Measurements from ENCODE around the gene CASR. TPM values are rescaled to one million over a fixed set of nuclear protein-coding genes. Genes with fewer than 3 reads are reported as not detected.

Gene CASR
- polyA plus RNA-seq, 1 of the 3 experiments (the other 2 are of a cell fraction): not detected

DNA sequence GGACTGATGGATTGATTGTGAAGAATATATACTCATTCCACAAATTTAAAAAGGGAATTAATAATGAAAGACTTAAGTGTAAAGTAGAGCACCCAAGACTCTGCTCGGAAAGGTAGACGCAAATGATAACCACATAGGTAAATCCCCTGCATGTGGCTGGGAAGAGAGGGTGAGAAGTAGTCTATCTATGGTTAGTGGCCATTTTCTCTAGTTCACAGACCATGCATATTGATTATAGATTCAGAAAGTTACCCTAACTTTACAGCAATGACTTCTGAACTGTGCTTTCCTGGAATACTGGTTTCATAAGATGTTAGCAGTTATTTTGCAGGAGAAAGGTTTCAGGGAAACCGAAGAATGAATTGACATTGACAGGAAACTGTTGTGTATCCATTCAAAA lies 51.7 kb downstream of the CASR start (continued):
- TF ChIP-seq, protein P1, sequence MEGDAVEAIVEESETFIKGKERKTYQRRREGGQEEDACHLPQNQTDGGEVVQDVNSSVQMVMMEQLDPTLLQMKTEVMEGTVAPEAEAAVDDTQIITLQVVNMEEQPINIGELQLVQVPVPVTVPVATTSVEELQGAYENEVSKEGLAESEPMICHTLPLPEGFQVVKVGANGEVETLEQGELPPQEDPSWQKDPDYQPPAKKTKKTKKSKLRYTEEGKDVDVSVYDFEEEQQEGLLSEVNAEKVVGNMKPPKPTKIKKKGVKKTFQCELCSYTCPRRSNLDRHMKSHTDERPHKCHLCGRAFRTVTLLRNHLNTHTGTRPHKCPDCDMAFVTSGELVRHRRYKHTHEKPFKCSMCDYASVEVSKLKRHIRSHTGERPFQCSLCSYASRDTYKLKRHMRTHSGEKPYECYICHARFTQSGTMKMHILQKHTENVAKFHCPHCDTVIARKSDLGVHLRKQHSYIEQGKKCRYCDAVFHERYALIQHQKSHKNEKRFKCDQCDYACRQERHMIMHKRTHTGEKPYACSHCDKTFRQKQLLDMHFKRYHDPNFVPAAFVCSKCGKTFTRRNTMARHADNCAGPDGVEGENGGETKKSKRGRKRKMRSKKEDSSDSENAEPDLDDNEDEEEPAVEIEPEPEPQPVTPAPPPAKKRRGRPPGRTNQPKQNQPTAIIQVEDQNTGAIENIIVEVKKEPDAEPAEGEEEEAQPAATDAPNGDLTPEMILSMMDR (IDR thresholded peaks at IDR 0.05): no peak

DNA sequence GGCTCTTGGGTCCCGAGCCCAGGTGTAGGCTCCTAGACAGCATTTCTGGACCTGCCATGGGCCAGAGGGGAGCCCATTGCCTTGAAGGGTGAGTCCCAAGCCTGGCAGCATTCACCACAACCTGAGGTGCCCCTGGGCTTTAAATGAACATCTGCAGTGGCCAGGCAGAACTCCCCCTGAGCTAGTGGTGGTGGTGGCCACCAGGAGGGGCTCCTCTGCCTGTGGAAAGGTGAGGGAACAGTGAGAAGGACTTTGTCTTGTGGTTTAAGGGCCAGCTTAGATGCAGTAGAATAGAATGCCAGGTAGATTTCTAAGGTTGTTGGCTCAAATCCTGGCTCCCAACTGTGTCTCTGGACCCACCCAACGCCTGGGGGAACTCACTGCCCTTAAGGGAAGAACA lies 55.6 kb downstream of the CASR start:
- no peak for DNase-seq
- 6% methylated on average over 2 of the region's 2 CpGs for WGBS (ENCODE audit: low lambda C conversion rate)
- Histone ChIP-seq H3K4me1 (ENCODE audit: control insufficient read depth in 1 of 2, insufficient read depth in 2 of 2, low read depth in 1 of 2, low read length in 1 of 2) (no peaks in the 10 kb centered on the region), H3K36me3 (replicated peaks in 1 of 2; ENCODE audit: control insufficient read depth in 1 of 2, insufficient read depth in 2 of 2, low read length in 1 of 2) (no peaks in the 10 kb centered on the region), H3K9me3 (no peaks in the 10 kb centered on the region), H4K20me1 (ENCODE audit: insufficient read depth) (no peaks in the 10 kb centered on the region), H3K27ac (ENCODE audit: low read depth in 2 of 2, low read length in 1 of 2) (no peak overlapping the region), H3K4me2 (no peak overlapping the region), H3K27me3 (ENCODE audit: insufficient read depth) (peaks cover 8% of the 10 kb centered on the region; the same call in 1 of the 2 replicates), H2AFZ (ENCODE audit: low read depth) (no peak overlapping the region), H3K9ac (no peak overlapping the region), H3F3A (replicated peaks; ENCODE audit: insufficient read depth) (no peaks in the 10 kb centered on the region), H3K79me2 (ENCODE audit: insufficient read depth) (no peaks in the 10 kb centered on the region), H3K4me3 (ENCODE audit: low read depth in 2 of 2, low read length in 1 of 2) (no peak overlapping the region), H3K9me2 (no peaks in the 10 kb centered on the region)
- POLR2A ChIA-PET: no interaction called here
- TF ChIP-seq FOXM1 (IDR thresholded peaks at IDR 0.05; ENCODE audit: low read depth) (no peak), TEAD4 (IDR thresholded peaks at IDR 0.05; ENCODE audit: borderline replicate concordance, insufficient read depth) (no peak), RAD21 (IDR thresholded peaks at IDR 0.05; ENCODE audit: low read length) (no peak), TCF12 (IDR thresholded peaks at IDR 0.05) (no peak), SIN3A (IDR thresholded peaks at IDR 0.05; ENCODE audit: borderline replicate concordance, low read depth, low read length) (no peak), ZBTB33 (IDR thresholded peaks at IDR 0.05; ENCODE audit: borderline replicate concordance, low read depth) (no peak), RCOR1 (IDR thresholded peaks at IDR 0.05; ENCODE audit: low read length) (no peak), RXRA (IDR thresholded peaks at IDR 0.05; ENCODE audit: borderline replicate concordance, low read depth) (no peak), REST (IDR thresholded peaks at IDR 0.05; ENCODE audit: low read depth, low read length) (no peak), NRF1 (IDR thresholded peaks at IDR 0.05; ENCODE audit: low read depth, low read length) (no peak)
- TF ChIP-seq, protein P2, sequence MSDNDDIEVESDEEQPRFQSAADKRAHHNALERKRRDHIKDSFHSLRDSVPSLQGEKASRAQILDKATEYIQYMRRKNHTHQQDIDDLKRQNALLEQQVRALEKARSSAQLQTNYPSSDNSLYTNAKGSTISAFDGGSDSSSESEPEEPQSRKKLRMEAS (IDR thresholded peaks at IDR 0.05; ENCODE audit: low read depth): no peak
- CTCF ChIA-PET: no interaction called here
